ENCODE results near the gene CLK2.

DNA sequence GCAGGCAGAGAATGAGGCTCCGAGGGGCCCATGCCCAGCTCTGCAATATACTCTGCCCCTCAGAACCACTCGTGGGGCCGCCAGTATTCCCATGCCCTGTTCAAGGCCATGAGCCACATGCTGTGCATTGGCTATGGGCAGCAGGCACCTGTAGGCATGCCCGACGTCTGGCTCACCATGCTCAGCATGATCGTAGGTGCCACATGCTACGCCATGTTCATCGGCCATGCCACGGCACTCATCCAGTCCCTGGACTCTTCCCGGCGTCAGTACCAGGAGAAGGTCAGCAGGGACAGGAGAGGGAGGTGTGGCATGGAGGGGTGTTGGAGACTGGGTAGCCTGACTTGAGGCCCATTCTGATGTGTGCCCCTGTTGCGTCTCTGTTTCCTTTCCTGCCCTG is 11.2 kb upstream of the CLK2 start:
- TF ChIP-seq, protein P1, sequence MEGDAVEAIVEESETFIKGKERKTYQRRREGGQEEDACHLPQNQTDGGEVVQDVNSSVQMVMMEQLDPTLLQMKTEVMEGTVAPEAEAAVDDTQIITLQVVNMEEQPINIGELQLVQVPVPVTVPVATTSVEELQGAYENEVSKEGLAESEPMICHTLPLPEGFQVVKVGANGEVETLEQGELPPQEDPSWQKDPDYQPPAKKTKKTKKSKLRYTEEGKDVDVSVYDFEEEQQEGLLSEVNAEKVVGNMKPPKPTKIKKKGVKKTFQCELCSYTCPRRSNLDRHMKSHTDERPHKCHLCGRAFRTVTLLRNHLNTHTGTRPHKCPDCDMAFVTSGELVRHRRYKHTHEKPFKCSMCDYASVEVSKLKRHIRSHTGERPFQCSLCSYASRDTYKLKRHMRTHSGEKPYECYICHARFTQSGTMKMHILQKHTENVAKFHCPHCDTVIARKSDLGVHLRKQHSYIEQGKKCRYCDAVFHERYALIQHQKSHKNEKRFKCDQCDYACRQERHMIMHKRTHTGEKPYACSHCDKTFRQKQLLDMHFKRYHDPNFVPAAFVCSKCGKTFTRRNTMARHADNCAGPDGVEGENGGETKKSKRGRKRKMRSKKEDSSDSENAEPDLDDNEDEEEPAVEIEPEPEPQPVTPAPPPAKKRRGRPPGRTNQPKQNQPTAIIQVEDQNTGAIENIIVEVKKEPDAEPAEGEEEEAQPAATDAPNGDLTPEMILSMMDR (IDR thresholded peaks at IDR 0.05 in 2 of 3, conservative IDR thresholded peaks at IDR 0.05 in 1 of 3; ENCODE audit: borderline replicate concordance in 1 of 3, insufficient read depth in 1 of 3, low read depth in 2 of 3, low read length in 2 of 3) = no peak
- TF ChIP-seq, protein P2, sequence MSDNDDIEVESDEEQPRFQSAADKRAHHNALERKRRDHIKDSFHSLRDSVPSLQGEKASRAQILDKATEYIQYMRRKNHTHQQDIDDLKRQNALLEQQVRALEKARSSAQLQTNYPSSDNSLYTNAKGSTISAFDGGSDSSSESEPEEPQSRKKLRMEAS (IDR thresholded peaks at IDR 0.05) = no peak
- TF ChIP-seq YY1 (IDR thresholded peaks at IDR 0.05; ENCODE audit: extremely low read depth, insufficient replicate concordance, low read depth, low read length) (no peak), EZH2 (IDR thresholded peaks at IDR 0.05) (no peak), POLR2A (IDR thresholded peaks at IDR 0.05; ENCODE audit: borderline replicate concordance, extremely low read depth, insufficient read depth, insufficient read length) (no peak), RAD21 (IDR thresholded peaks at IDR 0.05; ENCODE audit: low read depth) (no peak), ZNF274 (IDR thresholded peaks at IDR 0.05; ENCODE audit: low read depth, low read length) (no peak)
